ENCODE data around the gene COX6A2.
"Not testable (repeated sequence)": the region's sequence is repeated elsewhere in the genome, so short reads cannot be mapped to it uniquely, and the experiment has no call there.

The COX6A2 gene

GRCh38 chr16:31438414-31438813 lies 10.3 kb upstream of the COX6A2 start:
- DNase-seq (ENCODE audit: low spot score) = no peak

GRCh38 chr16:31436221-31437045 lies 8.3 kb upstream of the COX6A2 start:
- DNase-seq (ENCODE audit: low spot score) = no peak

- no peak for DNase-seq (ENCODE audit: low spot score)
These were observed 7.4 kb upstream of the COX6A2 start for GRCh38 chr16:31435341-31436220.

- DNase-seq (ENCODE audit: low spot score) = no peak
These were observed 2.4 kb upstream of the COX6A2 start for GRCh38 chr16:31430380-31431052.

GRCh38 chr16:31429796-31430195 lies 1.6 kb upstream of the COX6A2 start:
- DNase-seq (ENCODE audit: low spot score) = no peak

- DNase-seq (ENCODE audit: low spot score) = no peak
These were observed 1.2 kb upstream of the COX6A2 start for GRCh38 chr16:31429314-31429713.

GRCh38 chr16:31428638-31429247 lies 583 bp upstream of the COX6A2 start:
- DNase-seq (ENCODE audit: low spot score) = no peak

GRCh38 chr16:31427441-31428278 lies 500 bp downstream of the COX6A2 start:
- no peak for DNase-seq (ENCODE audit: low spot score)

- no peak for DNase-seq (ENCODE audit: low spot score)
These were observed 4.4 kb downstream of the COX6A2 start for GRCh38 chr16:31423801-31424200.

GRCh38 chr16:31423241-31423640 lies 4.9 kb downstream of the COX6A2 start:
- DNase-seq (ENCODE audit: low spot score) = no peak

- DNase-seq (ENCODE audit: low spot score) = no peak
These were observed 6.6 kb downstream of the COX6A2 start for GRCh38 chr16:31421587-31421986.

GRCh38 chr16:31420037-31420436 lies 8.1 kb downstream of the COX6A2 start:
- DNase-seq (ENCODE audit: low spot score) = no peak

GRCh38 chr16:31417916-31418315 lies 10.2 kb downstream of the COX6A2 start:
- DNase-seq (ENCODE audit: low spot score) = no peak

GRCh38 chr16:31417036-31417435 lies 11.1 kb downstream of the COX6A2 start:
- not testable (repeated sequence) for DNase-seq (ENCODE audit: low spot score)

GRCh38 chr16:31416371-31416770 lies 11.8 kb downstream of the COX6A2 start:
- DNase-seq (ENCODE audit: low spot score) = no peak

- DNase-seq (ENCODE audit: low spot score) = no peak
These were observed 13.5 kb downstream of the COX6A2 start for GRCh38 chr16:31414706-31415105.

- no peak for DNase-seq (ENCODE audit: low spot score)
These were observed 14.2 kb downstream of the COX6A2 start for GRCh38 chr16:31413943-31414342.

GRCh38 chr16:31413381-31413780 lies 14.8 kb downstream of the COX6A2 start:
- no peak for DNase-seq (ENCODE audit: low spot score)

- no peak for DNase-seq (ENCODE audit: low spot score)
These were observed 15.4 kb downstream of the COX6A2 start for GRCh38 chr16:31412750-31413149.

GRCh38 chr16:31411024-31411844 lies 16.9 kb downstream of the COX6A2 start:
- no peak for DNase-seq (ENCODE audit: low spot score)
